ENCODE measurements around the gene RPS15.
A peak's percentile ranks its signal among the peaks of the same experiment; 100 is the strongest.

The RPS15 gene

GRCh38 chr19:1459479-1459878, 21.3 kb downstream of the RPS15 start:
- no peak for DNase-seq (ENCODE audit: low spot score)
- no peak for TF ChIP-seq CTCF (IDR thresholded peaks at IDR 0.05; ENCODE audit: extremely low read depth, insufficient read depth, missing control alignments)
- in situ Hi-C loops (cut with MboI; ENCODE audit: low pct_unique_long_range_greater_than_20kb, low sequenced_read_pairs, unreplicated experiment): no loop called here

- DNase-seq (ENCODE audit: low spot score): no peak
- in situ Hi-C loops (cut with MboI; ENCODE audit: low pct_unique_long_range_greater_than_20kb, low sequenced_read_pairs, unreplicated experiment): no loop called here
- TF ChIP-seq CTCF (IDR thresholded peaks at IDR 0.05; ENCODE audit: extremely low read depth, insufficient read depth, missing control alignments): no peak
Measured at GRCh38 chr19:1460033-1460995, 22.1 kb downstream of the RPS15 start.

GRCh38 chr19:1461862-1462261, 23.7 kb downstream of the RPS15 start:
- TF ChIP-seq CTCF (IDR thresholded peaks at IDR 0.05; ENCODE audit: extremely low read depth, insufficient read depth, missing control alignments): no peak
- in situ Hi-C loops (cut with MboI; ENCODE audit: low pct_unique_long_range_greater_than_20kb, low sequenced_read_pairs, unreplicated experiment): no loop called here
- DNase-seq (ENCODE audit: low spot score): no peak

GRCh38 chr19:1465191-1466016, 27.2 kb downstream of the RPS15 start:
- peak; percentile 84 for DNase-seq (ENCODE audit: low spot score)
- in situ Hi-C loops (cut with MboI; ENCODE audit: low pct_unique_long_range_greater_than_20kb, low sequenced_read_pairs, unreplicated experiment): no loop called here
- TF ChIP-seq CTCF (IDR thresholded peaks at IDR 0.05; ENCODE audit: extremely low read depth, insufficient read depth, missing control alignments): peak; percentile 50

GRCh38 chr19:1466018-1466460, 27.8 kb downstream of the RPS15 start:
- in situ Hi-C loops (cut with MboI; ENCODE audit: low pct_unique_long_range_greater_than_20kb, low sequenced_read_pairs, unreplicated experiment): no loop called here
- TF ChIP-seq CTCF (IDR thresholded peaks at IDR 0.05; ENCODE audit: extremely low read depth, insufficient read depth, missing control alignments): no peak
- no peak for DNase-seq (ENCODE audit: low spot score)

GRCh38 chr19:1466461-1467214, 28.4 kb downstream of the RPS15 start:
- in situ Hi-C loops (cut with MboI; ENCODE audit: low pct_unique_long_range_greater_than_20kb, low sequenced_read_pairs, unreplicated experiment): no loop called here
- no peak for TF ChIP-seq CTCF (IDR thresholded peaks at IDR 0.05; ENCODE audit: extremely low read depth, insufficient read depth, missing control alignments)
- DNase-seq (ENCODE audit: low spot score): no peak
